KOPT-K1 (cell line): ENCODE results near the gene STX8.
"Not testable (repeated sequence)": the region's sequence is repeated elsewhere in the genome, so short reads cannot be mapped to it uniquely, and the experiment has no call there.

ENCODE experiments used
- H3K27ac ChIP-seq: fragments of 200-600 bp; sonication (generic); 2 replicates; pipeline ENCODE4 v1.5.1; 2016; ENCODE audit warnings: antibody characterized with exemption, mild to moderate bottlenecking, low read depth, low read length; ENCODE audit not compliant: poor library complexity, severe bottlenecking
- H3K36me3 ChIP-seq: fragments of 200-600 bp; sonication (generic); 2 replicates; pipeline ENCODE4 v1.5.1; 2017; ENCODE audit warnings: antibody characterized with exemption, mild to moderate bottlenecking, low read length, moderate library complexity; ENCODE audit not compliant: insufficient read depth
- H3K9me3 ChIP-seq: fragments of 200-600 bp; sonication (generic); 2 replicates; pipeline ENCODE4 v1.5.1; 2017; ENCODE audit warnings: antibody characterized with exemption, low read length, mild to moderate bottlenecking; ENCODE audit not compliant: insufficient read depth, poor library complexity, severe bottlenecking

Gene STX8

DNA sequence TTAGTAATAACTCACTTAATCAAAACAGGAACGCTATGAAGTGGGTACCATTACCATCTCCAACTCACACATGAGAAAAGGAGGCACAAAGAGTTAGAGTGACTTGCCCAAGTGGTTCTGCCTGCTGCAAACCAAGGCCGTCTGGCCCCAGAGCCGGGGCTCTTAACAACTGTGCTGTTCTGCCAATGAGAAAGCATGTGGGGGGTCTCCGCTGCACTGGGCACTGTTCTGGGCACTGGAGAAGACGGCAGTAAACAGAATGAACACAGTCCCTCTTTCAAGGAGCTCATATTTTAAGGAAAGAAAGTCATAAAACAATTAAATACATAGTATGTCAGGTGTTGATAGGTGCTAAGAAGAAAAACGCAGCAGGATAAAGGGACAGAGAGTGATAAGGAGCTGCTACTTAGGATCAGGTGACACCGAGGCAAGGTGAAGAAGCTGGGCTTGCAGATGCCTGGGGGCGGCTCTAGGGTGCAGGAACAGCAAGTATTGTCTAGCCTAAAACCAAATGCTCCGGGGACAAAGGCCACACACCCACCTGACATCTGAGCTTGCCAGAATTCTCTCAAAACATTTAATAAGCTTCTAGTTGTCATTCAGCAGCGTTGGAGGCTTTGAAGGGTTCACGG, 6.5 kb downstream of the STX8 start:
- Histone ChIP-seq H3K36me3 (peaks cover 25% of the 10 kb centered on the region; the same call in 1 of the 2 replicates), H3K27ac (no peak overlapping the region), H3K9me3 (no peaks in the 10 kb centered on the region)

DNA sequence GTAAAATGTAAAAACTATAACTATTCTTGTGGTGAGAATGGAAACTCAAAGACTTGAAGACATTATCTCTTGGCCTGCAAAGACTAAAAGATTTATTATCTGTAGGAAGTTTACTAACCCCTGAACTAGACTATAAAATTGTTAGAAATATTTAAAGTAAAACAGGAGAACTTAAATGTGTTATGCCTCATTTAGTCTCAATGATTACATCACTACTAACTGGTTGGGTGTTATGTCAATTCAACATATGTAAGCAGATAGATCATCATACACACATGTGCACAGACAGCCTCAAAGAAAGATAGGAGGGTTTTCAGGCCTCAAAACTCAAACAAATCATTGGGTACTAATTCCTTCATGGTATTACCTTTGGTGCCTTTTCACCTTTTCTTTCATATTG, 7.6 kb downstream of the STX8 start:
- no peaks in the 10 kb centered on the region for H3K9me3 ChIP-seq
- H3K27ac ChIP-seq, result no peak overlapping the region
- peaks cover 25% of the 10 kb centered on the region; the same call in 1 of the 2 replicates for H3K36me3 ChIP-seq

DNA sequence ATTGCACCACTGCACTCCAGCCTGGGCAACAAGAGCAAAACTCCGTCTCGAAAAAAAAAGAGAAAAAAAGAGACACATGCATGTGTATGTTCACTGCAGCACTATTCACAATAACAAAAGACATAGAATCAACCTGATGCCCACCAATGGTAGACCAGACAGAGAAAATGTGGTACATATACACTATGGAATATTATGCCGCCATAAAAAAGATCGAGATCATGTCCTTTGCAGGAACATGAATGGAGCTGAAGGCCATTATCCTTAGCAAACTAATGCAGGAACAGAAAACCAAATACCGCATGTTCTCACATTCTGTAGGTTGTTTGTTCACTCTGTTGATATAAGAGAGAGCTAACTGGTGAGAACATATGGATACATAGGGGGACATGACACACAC, 8.9 kb downstream of the STX8 start:
- peaks cover 25% of the 10 kb centered on the region; the same call in 1 of the 2 replicates for H3K36me3 ChIP-seq
- H3K9me3 ChIP-seq, H3K27ac ChIP-seq: not testable (repeated sequence)

DNA sequence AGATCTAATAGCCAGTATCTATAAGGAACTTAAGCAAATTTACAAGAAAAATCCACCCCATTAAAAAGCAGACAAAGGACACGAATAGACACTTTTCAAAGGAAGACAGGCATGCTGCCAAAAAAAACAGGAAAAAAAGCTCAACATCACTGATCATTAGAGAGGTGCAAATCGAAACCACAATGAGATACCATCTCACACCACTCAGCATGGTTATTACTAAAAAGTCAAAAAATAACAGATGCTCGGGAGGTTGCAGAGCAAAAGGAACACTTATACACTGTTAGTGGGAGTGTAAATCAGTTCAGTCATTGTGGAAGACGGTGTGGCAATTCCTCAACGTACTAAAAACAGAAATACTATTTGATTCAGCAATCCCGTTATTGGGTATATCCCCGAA, 9.6 kb downstream of the STX8 start:
- no peaks in the 10 kb centered on the region for H3K9me3 ChIP-seq
- H3K27ac ChIP-seq, result peak overlapping the region; percentile 29
- H3K36me3 ChIP-seq, result peaks cover 25% of the 10 kb centered on the region; the same call in 1 of the 2 replicates

DNA sequence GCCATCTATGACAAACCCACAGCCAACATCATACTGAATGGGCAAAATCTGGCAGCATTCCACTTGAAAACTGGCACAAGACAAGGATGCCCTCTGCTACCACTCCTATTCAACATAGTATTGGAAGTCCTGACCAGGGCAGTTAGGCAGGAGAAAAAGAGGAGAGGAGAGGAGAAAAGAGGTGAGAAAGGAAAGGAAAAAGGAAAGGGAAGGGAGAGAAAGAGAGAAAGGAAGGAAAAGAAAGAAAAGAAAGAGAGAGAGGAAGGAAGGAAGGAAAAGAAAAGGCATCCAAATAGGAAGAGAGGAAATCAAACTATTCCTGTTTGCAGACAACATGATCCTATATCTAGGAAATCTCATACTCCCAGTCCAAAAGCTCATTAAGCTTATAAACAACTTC, 11.5 kb downstream of the STX8 start:
- peaks cover 24% of the 10 kb centered on the region; the same call in 1 of the 2 replicates for H3K36me3 ChIP-seq
- H3K9me3 ChIP-seq, result no peaks in the 10 kb centered on the region

DNA sequence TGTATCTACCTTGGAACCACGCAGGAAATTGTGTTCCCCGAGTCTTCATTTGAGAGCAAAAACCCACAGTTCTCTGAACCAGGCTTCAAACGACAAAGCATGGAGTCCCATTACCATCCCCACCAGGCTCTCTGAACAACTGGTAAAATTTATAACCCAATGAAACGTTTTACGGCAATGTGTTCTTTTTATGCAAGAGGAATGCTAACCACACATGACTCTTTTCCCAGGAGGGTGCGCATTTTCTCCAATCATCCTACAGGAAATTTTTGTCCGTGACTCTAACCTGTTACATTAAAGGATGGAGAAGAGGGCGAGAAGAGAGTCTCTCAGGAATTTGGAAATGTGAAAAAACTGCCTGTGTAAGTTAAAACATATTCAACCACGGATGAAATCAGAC, 17.8 kb downstream of the STX8 start:
- no peaks in the 10 kb centered on the region for H3K36me3 ChIP-seq
- no peak overlapping the region for H3K27ac ChIP-seq
- no peaks in the 10 kb centered on the region for H3K9me3 ChIP-seq

More for the DNA sequence above, 11.5 kb downstream of the STX8 start:
- no peak overlapping the region for H3K27ac ChIP-seq

DNA sequence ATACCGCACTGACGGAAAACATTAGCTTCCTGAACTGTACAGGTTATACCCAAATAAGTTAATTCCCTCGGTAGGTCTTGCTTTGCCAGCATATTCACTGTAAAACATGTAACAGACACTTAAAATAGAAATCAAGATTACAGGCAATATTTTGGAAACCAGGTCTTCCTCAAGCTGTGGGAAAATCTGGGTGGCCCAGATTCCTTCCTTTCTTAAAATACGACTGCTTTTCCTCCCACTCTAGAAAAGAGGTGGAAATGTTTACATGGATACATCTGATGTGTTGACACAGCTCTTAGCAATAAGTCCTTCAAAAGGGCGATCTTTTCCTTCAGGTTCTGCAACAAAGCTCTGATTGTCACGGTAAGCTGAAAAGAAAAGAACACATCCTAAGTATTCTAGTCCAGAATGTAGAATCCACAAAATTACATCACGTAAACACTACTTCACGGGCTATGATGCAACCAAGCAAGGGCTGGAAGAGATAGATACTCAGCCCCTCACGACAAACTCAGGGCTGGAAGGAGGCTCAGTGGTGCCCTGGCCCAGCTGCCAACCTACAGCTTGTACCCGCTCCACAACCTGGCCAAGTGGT, 18.4 kb downstream of the STX8 start:
- no peaks in the 10 kb centered on the region for H3K9me3 ChIP-seq
- H3K36me3 ChIP-seq, result no peaks in the 10 kb centered on the region
- H3K27ac ChIP-seq, result no peak overlapping the region

DNA sequence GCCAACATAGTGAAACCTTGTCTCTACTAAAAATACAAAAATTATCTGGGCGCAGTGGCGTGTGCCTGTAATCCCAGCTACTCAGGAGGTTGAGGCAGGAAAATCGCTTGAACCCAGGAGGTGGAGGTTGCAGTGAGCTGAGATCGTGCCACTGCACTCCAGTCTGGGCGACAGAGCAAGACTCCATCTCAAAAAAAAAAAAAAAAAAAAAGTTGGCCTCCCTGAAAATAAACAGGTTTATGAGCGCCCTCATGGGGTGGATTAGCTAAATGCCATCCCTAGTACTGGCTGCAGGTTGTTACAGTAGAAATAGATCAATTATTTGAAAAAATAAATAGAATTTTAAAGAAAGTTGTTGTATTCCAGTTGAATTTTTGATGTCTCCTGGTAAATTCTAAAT, 20.9 kb downstream of the STX8 start:
- not testable (repeated sequence) for H3K27ac ChIP-seq, H3K9me3 ChIP-seq, H3K36me3 ChIP-seq

DNA sequence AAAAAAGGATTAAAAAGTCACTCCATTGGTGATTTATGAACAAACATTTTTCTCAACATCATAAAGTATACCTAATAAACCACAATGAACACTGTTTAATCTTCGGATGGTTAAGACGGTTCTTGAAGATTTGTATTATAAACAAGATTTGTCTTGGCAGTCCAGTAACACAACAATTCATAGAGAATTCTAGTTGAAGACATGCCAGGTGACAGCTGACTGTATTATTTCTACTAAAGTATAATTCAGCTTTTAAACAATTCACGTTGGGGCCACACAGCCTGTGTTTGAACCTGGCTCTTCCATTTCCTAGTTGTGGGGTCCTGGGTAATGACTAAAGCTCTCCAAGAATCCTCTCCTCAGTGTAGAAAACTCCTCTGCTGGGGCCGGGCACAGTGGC, 22.0 kb downstream of the STX8 start:
- Histone ChIP-seq H3K9me3 (no peaks in the 10 kb centered on the region), H3K36me3 (no peaks in the 10 kb centered on the region), H3K27ac (no peak overlapping the region)

DNA sequence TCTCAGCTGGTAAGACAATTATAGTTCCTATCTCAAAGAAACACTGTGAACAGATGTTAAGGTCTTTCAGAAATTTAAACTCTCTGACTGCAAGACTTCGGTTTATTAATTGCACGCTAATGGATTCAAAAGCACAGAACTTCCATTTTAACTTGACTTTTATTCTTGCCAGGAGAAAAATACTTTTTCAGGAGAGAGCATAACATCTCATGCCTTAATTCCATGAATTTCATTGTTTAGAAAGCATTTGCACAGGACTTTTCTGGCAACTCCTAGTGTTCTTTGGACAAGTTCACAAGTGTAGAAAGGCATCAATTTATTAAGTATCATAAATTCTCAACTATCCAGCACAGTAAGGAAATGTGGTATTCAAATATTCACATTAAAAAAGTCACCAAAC, 22.4 kb downstream of the STX8 start:
- H3K36me3 ChIP-seq, result no peaks in the 10 kb centered on the region

DNA sequence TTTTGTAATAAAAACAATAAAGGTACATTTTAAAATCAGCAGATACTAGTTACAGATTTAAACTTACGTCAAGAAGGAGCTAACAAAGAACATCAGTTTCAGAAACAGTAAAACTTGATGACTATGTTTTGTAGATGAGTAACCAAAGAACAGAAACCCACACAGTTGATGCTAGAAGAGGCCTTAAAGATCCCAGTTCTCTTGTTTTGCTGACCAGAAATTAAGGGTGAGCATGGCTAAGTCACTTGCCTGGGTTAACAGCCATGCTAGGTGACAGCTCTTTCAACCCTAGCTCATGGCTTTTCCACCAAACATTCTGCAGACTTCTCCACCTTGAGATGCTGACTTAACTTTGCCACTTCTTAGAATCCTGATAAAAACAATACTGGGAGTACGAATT, 26.4 kb downstream of the STX8 start:
- no peaks in the 10 kb centered on the region for H3K9me3 ChIP-seq
- H3K36me3 ChIP-seq, result no peaks in the 10 kb centered on the region
- no peak overlapping the region for H3K27ac ChIP-seq

More for the DNA sequence above, 22.4 kb downstream of the STX8 start:
- Histone ChIP-seq H3K9me3 (no peaks in the 10 kb centered on the region), H3K27ac (no peak overlapping the region)

DNA sequence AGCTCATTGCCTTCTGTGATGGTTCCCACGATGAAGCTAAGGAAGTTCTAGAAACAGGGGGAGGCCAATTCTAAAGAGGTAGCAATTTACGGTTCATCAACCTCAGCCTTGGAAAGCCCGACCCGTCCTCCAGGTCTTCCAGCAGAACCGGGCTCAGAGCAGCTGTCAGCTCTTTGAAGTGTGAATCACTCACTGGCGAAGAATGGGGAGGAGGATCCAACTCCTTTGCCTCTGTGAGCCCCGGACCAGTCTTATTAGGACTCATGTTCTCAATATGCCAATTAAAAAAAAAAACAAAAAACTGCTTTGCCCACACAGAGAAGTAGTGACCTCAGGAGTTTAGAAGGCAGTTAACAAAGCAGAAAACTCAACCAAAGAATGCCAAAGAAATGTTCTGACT, 31.4 kb downstream of the STX8 start:
- no peak overlapping the region for H3K27ac ChIP-seq
- H3K36me3 ChIP-seq, result no peaks in the 10 kb centered on the region
- no peaks in the 10 kb centered on the region for H3K9me3 ChIP-seq

DNA sequence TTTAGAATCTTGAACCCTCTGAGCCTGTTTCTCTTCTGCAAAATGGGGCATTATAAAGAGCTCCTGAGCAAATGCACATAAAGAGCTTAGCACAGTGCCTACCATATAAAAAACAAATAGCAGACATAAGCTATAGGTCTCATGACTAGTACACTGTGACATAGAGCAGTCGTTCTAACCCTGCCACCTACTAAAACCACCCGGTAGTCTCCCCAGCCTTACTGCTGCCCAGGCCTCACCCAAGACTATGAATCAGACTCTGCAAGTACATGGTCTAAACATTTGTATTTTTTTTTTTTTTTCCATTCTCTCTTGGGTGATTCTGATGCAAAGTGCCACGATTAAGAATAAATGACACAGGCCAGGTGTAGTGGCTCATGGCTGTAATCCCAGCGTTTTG, 33.9 kb downstream of the STX8 start:
- Histone ChIP-seq H3K27ac (no peak overlapping the region), H3K36me3 (no peaks in the 10 kb centered on the region), H3K9me3 (no peaks in the 10 kb centered on the region)

DNA sequence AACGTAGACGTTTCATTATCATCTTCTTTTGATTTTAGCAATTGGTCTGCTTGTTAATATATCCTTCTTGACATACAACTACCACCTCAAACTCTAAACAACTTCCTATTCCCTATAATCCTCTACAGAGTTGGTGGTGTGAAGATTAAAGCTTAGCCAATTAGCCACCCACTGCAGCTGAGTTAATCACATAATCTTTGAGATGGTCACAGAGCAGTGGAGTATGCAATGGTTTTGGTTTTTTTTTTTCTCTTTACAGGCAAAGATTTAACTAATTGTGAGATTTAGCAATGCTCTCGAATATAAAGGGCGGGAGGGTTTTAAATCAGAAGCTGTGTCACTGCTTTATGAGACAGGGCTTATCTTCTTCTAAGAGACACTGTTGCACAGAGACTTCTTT, 37.0 kb downstream of the STX8 start:
- Histone ChIP-seq H3K9me3 (no peaks in the 10 kb centered on the region), H3K27ac (no peak overlapping the region), H3K36me3 (no peaks in the 10 kb centered on the region)

DNA sequence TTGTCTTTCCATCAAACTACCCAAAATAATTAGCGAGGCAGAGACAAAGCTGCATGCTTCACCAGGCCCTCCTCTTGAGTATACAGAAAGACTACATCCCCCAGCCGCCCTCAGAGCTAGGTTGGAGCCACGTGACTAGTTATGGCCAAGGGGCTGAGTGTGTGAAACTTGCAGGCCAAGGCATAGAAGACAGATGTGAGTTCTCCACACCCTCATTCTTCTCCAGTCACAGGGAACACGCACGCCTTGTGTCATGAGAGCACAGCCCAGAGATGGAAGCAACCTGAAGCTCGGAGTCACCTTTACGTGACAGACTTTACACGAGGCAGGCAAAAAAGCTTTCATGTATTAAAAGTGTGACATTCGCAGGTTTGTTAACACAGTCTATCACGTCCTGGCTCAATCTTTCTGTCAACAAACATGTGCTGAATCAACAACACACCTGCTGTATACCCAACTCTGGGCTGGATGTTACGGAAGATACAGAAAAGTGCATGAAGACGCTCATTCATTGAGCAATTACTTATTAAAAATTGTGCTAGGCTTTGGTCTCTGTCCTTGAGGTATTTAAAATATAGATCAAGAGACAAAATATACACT, 38.3 kb downstream of the STX8 start:
- H3K27ac ChIP-seq, result no peak overlapping the region
- no peaks in the 10 kb centered on the region for H3K9me3 ChIP-seq
- H3K36me3 ChIP-seq, result no peaks in the 10 kb centered on the region

DNA sequence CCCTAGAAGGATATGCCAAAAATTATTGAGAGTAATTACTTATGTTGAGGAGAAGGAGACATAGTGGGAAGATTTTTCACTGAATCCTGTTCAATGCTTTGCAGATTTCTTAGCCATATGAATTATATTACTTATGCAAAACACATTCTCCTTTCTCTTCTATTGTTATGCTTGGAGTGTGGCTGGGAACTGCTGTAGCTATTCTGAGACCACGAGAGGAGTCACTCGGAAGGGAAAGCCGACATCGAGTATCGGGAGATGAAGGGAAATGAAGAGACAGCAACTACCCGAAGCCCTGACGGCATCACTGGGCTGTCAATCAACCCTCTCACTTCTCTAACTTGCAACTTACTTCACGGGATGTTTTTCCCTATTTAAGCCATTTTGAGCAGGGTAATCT, 39.6 kb downstream of the STX8 start:
- Histone ChIP-seq H3K27ac (no peak overlapping the region), H3K9me3 (no peaks in the 10 kb centered on the region), H3K36me3 (no peaks in the 10 kb centered on the region)
